GM20000 (cell line): ENCODE results near the gene GALNTL6.

Experiments used
- DNase-seq: peaks from one replicate; pipeline ENCODE4 v3.0.0; 2012; ENCODE audit warnings: low spot score
- TF ChIP-seq, protein P1 (sequence below): IDR thresholded peaks from 2 replicates; pipeline ENCODE4 v1.5.1; 2012; ENCODE audit warnings: mild to moderate bottlenecking, control low read depth; ENCODE audit errors: extremely low read depth, missing control alignments

The GALNTL6 gene

DNA sequence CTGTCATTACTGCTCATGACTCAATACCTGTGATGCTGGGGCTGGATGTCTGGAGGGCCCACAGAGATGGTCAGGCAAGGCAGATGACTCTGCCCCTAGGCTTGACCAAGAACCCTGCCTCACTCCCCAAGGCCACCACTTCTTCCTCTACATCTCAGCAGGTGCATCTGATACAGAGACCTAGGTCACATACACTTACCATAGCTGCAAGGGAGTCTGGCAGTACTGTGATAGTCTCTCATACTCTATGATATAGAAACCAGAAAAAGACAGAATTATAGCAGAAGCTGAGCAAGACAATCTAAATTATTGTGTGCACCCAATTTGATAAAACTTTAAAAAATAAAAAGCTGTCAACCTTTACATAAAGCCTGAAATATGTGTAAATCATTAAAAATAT, 878.3 kb downstream of the GALNTL6 start:
- no peak for DNase-seq
- TF ChIP-seq, protein P1, sequence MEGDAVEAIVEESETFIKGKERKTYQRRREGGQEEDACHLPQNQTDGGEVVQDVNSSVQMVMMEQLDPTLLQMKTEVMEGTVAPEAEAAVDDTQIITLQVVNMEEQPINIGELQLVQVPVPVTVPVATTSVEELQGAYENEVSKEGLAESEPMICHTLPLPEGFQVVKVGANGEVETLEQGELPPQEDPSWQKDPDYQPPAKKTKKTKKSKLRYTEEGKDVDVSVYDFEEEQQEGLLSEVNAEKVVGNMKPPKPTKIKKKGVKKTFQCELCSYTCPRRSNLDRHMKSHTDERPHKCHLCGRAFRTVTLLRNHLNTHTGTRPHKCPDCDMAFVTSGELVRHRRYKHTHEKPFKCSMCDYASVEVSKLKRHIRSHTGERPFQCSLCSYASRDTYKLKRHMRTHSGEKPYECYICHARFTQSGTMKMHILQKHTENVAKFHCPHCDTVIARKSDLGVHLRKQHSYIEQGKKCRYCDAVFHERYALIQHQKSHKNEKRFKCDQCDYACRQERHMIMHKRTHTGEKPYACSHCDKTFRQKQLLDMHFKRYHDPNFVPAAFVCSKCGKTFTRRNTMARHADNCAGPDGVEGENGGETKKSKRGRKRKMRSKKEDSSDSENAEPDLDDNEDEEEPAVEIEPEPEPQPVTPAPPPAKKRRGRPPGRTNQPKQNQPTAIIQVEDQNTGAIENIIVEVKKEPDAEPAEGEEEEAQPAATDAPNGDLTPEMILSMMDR: no peak

DNA sequence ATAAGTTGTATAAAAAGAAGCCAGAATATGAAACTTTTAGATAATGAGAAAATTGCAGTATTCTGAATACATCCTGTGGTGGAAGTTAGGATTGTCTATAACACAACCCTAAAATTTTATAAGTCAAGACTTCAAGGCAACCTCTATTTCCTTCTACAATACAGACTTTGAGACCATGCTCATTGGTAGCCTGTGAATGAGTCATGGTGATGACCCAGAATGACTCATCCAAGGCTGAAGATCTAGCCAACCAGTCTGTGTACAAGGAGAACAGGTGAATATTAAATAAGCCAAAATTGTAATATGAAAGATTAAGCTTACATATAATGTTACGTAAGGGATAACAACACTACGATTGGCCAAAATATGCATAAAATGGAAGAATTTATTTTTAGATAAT, 879.5 kb downstream of the GALNTL6 start:
- no peak for DNase-seq
- TF ChIP-seq, protein P1: no peak

DNA sequence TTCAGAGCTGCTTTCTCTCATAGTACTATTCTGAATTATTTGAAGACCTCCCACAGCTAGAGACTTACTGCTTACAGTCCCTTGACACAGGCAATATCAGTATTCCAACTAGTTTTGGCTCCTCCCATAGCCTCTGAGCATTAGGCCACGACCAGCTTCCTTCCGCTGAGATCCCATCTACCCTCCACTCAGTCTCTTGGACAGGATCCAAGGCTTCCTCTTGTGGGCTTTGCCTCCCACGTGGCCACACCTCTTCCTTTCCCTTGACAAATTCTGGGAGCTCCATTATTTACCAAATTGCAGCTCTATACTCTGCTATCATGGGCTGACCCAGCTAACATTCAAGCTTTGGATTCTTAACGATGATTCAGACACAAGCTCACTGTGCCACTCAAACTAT, 885.1 kb downstream of the GALNTL6 start:
- TF ChIP-seq, protein P1: no peak
- no peak for DNase-seq

DNA sequence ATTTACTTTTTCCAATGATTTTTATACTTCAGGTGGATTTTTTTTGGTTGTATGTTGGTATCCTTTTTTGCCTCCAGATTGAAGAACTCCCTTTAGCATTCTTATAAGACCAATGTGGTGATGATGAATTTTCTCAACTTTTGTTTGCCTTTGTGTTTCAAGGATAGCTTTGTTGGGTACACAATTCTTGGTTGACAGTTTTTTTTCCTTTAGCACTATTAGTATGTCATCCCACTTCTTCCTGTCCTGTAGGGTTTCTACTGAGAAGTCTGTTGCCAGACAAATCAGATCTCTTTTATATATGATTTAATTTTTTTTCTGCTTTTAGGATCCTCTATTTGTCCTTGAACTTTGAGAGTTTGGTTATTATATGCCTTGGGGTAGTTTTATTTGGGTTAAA, 892.4 kb downstream of the GALNTL6 start:
- TF ChIP-seq, protein P1: no peak
- DNase-seq: no peak

DNA sequence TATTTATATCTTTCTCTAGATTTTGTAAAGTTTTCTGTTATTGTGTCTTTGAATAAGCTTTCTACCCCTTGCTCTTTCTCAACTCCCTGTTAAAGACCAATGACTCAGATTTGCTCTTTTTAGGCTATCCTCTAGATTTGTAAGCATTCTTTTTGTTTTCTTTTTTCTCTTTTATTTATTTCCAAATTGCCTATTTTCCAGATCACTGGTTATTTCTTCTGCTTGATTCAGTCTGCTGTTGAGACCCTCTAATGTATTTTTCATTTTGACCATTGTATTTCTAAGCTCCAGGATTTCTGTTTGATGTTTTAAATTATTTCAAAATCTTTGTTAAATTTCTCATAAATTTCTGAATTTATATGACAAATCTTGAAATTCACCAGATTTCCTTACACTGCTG, 892.8 kb downstream of the GALNTL6 start:
- no peak for DNase-seq
- TF ChIP-seq, protein P1: no peak

DNA sequence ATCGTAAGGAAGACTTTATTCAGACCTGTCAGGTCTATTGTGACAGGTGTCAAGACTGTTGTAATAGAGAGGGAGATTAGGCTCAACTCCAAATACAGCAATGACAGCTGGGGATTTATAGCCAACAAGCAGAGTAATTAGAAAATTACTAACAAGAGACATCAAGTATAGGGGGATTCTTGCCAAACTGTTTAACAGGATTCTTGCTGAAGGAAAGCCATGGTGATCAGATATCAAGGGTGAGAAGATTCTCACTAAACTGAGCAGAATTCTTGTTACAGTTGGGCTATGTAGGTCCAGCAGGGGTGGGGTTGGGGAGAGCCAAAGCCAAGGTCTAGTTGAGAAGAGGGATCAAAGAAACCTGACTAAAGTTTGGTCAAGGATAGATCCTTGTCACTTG, 894.4 kb downstream of the GALNTL6 start:
- TF ChIP-seq, protein P1: no peak
- no peak for DNase-seq

DNA sequence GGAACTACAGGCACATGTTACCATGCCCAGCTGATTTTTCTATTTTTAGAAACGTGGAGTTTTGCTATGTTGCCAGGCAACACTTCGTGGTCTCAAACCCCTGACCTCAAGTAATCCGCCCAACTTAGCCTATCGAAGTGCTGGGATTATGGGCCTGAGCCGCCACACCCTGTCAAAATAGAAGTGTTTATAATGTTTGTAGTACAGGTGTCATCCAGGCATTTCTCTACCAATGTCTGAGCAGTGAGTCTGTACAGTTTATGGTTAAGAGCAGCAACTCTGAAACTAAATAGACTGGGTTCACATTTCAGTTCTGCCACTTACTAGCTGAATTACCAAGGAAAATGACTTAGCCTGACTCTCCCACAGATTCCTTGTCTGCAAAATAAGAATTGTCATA, 895.0 kb downstream of the GALNTL6 start:
- DNase-seq: no peak
- TF ChIP-seq, protein P1: no peak
